ENCODE measurements around the gene CALML5.

CALML5 gene

GRCh38 chr10:5533098-5533731 lies 33.8 kb upstream of the CALML5 start:
- no peak for FAIRE-seq

GRCh38 chr10:5532618-5533097 lies 33.3 kb upstream of the CALML5 start:
- FAIRE-seq: no peak

- FAIRE-seq: no peak
Measured at GRCh38 chr10:5532307-5532605, 32.9 kb upstream of the CALML5 start.

GRCh38 chr10:5531558-5532306 lies 32.4 kb upstream of the CALML5 start:
- no peak for FAIRE-seq

GRCh38 chr10:5530846-5531557 lies 31.6 kb upstream of the CALML5 start:
- no peak for FAIRE-seq

- no peak for FAIRE-seq
Measured at GRCh38 chr10:5530412-5530806, 31.0 kb upstream of the CALML5 start.

GRCh38 chr10:5529702-5530411 lies 30.5 kb upstream of the CALML5 start:
- FAIRE-seq: no peak

GRCh38 chr10:5528989-5529701 lies 29.8 kb upstream of the CALML5 start:
- no peak for FAIRE-seq

- no peak for FAIRE-seq
Measured at GRCh38 chr10:5527332-5528200, 28.2 kb upstream of the CALML5 start.

- FAIRE-seq: no peak
Measured at GRCh38 chr10:5526691-5527331, 27.4 kb upstream of the CALML5 start.

GRCh38 chr10:5525561-5526341 lies 26.4 kb upstream of the CALML5 start:
- FAIRE-seq: no peak

GRCh38 chr10:5524641-5525560 lies 25.5 kb upstream of the CALML5 start, which contains the start of gene CALML3:
Gene CALML3 (plus strand): TSS chr10:5524961. CDS start chr10:5525086, 125 bp downstream.
- no peak for FAIRE-seq

GRCh38 chr10:5523796-5524574 lies 24.6 kb upstream of the CALML5 start:
- FAIRE-seq: no peak

- FAIRE-seq: no peak
Measured at GRCh38 chr10:5522913-5523560, 23.7 kb upstream of the CALML5 start.

GRCh38 chr10:5519054-5519453 lies 19.7 kb upstream of the CALML5 start:
- no peak for FAIRE-seq

GRCh38 chr10:5518143-5518542 lies 18.8 kb upstream of the CALML5 start:
- FAIRE-seq: no peak

- no peak for FAIRE-seq
Measured at GRCh38 chr10:5517546-5517945, 18.2 kb upstream of the CALML5 start.
